HG02973 (cell line): ENCODE data around the gene ZBTB1.
A peak's percentile ranks its signal among the peaks of the same experiment; 100 is the strongest.
"Not testable (repeated sequence)": the region's sequence is repeated elsewhere in the genome, so short reads cannot be mapped to it uniquely, and the experiment has no call there.

Experiments
- ATAC-seq: cut with Tn5 transposase; IDR thresholded peaks from one replicate; pipeline ENCODE4 v1.9.1; 2021; ENCODE audit warnings: moderate library complexity; ENCODE audit not compliant: unreplicated experiment

The ZBTB1 gene

DNA sequence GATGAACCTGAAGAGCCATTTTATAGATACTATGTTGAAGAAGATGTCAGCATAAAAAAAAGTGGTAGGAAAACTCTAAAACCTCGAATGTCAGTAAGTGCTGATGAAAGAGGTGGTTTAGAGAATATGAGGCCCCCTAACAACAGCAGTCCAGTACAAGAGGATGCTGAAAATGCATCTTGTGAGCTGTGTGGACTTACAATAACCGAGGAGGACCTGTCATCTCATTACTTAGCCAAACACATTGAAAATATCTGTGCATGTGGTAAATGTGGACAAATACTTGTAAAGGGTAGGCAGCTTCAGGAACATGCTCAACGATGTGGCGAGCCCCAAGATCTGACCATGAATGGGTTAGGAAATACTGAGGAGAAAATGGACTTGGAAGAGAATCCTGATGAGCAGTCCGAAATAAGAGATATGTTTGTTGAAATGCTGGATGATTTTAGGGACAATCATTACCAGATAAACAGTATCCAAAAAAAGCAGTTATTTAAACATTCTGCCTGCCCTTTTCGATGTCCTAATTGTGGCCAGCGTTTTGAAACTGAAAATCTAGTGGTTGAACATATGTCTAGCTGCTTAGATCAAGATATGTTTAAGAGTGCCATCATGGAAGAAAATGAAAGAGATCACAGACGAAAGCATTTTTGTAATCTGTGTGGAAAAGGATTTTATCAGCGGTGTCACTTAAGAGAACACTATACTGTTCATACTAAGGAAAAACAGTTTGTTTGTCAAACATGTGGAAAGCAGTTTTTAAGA is 18.2 kb downstream of the ZBTB1 start:
- no peak for ATAC-seq

DNA sequence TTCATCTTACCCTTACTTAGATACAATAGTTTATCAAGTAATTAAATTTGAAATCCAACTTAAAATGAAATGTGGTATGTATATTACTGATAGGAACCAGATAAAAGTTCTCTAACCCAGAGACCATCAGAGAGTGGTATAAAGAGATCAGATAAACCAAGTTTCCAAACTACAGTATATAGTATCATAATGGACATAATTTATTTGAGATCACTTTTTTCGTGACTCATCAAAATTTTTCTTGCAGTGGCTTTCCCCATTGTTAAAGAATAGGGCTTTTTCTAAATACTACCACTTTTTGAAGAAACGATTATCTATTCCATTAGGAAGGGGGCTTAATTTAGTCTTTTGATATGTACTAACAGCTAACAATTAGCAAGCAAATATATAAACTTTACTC is 20.8 kb downstream of the ZBTB1 start:
- ATAC-seq = no peak

DNA sequence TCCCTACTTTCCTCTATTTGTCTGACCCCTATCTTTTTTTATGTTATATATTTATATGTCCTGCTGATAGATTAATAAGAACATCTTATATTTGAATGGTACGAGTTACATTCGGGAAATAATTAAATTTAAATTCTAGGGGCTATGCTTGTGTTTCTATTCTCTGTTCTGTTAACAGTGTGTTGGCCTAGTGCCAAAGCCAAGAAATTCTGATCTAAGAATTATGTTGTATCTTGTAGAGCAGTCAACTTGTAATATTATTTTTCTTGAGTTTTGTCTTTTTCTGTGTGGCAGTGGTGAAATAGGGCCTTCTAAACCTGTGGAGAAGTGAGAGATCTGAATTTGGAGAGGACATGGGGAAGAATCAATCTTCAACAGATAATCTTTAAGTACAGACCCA is 27.0 kb downstream of the ZBTB1 start:
- no peak for ATAC-seq

DNA sequence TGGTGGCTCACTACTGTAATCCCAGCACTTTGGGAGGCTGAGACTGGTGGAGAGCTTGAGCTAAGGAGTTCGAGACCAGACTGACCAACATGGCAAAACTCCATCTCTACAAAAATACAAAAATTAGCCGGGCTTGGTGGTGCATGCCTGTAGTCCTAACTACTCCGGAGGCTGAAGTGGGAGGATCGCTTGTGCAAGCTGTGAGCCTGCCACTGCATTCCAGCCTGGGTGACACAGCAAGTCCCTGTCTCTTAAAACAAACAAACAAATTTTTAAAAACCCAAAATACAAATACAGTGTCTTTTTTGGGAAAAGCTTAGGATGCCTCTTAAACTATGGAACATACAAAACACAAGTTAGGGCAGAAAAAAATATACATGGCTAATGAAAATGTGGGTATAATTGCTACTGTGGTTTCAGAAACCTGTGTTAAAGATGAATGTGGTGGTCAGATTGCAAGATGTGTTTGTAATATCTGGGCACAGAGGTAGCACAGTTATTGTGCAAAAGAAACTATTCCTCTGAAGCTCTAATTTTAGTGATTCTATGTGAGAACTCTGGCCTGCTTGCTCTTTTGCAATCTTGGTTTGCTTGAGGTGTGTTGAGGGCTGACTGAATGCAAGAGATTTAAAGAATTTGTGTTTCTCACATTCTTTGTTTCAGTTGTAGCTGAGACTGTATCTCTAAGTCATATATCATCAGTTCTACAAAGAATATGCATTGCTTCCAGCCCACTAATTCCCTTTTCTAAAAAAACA is 32.1 kb downstream of the ZBTB1 start:
- ATAC-seq = no peak

DNA sequence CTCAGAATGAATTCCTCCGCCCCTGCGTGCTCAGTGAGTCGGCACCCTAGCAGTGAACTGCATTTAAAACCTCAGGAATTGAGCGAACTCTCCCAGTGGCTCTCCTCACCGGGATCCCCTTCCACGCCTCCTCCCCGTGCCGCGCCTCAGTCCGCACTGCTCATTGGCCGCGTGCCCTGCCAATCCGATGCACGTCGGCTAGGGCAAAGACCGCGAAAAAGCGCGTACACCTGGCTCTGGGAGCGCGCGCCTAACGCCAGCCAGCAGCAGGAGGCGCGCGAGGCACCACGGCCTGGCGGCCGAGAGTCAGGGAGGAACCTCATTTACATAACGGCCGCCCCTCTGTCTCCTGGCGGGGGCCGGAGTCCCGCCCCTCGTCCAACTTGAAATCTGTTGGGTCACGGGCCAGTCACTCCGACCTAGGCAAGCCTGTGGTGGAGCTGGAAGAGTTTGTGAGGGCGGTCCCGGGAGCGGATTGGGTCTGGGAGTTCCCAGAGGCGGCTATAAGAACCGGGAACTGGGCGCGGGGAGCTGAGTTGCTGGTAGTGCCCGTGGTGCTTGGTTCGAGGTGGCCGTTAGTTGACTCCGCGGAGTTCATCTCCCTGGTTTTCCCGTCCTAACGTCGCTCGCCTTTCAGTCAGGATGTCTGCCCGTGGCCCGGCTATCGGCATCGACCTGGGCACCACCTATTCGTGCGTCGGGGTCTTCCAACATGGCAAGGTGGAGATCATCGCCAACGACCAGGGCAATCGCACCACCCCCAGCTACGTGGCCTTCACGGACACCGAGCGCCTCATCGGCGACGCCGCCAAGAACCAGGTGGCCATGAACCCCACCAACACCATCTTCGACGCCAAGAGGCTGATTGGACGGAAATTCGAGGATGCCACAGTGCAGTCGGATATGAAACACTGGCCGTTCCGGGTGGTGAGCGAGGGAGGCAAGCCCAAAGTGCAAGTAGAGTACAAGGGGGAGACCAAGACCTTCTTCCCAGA is 35.9 kb downstream of the ZBTB1 start, which contains the start of gene HSPA2:
HSPA2 (plus strand) TSS at position 534 of the 995 bp plus-strand sequence; CDS start at position 643, 109 bp downstream.
- ATAC-seq = peak; percentile 92

DNA sequence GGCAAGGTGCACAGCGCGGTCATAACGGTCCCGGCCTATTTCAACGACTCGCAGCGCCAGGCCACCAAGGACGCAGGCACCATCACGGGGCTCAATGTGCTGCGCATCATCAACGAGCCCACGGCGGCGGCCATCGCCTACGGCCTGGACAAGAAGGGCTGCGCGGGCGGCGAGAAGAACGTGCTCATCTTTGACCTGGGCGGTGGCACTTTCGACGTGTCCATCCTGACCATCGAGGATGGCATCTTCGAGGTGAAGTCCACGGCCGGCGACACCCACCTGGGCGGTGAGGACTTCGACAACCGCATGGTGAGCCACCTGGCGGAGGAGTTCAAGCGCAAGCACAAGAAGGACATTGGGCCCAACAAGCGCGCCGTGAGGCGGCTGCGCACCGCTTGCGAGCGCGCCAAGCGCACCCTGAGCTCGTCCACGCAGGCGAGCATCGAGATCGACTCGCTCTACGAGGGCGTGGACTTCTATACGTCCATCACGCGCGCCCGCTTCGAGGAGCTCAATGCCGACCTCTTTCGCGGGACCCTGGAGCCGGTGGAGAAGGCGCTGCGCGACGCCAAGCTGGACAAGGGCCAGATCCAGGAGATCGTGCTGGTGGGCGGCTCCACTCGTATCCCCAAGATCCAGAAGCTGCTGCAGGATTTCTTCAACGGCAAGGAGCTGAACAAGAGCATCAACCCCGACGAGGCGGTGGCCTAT is 36.8 kb downstream of the ZBTB1 start:
- no peak for ATAC-seq

DNA sequence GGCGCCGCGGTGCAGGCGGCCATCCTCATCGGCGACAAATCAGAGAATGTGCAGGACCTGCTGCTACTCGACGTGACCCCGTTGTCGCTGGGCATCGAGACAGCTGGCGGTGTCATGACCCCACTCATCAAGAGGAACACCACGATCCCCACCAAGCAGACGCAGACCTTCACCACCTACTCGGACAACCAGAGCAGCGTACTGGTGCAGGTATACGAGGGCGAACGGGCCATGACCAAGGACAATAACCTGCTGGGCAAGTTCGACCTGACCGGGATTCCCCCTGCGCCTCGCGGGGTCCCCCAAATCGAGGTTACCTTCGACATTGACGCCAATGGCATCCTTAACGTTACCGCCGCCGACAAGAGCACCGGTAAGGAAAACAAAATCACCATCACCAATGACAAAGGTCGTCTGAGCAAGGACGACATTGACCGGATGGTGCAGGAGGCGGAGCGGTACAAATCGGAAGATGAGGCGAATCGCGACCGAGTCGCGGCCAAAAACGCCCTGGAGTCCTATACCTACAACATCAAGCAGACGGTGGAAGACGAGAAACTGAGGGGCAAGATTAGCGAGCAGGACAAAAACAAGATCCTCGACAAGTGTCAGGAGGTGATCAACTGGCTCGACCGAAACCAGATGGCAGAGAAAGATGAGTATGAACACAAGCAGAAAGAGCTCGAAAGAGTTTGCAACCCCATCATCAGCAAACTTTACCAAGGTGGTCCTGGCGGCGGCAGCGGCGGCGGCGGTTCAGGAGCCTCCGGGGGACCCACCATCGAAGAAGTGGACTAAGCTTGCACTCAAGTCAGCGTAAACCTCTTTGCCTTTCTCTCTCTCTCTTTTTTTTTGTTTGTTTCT is 37.6 kb downstream of the ZBTB1 start:
- no peak for ATAC-seq

DNA sequence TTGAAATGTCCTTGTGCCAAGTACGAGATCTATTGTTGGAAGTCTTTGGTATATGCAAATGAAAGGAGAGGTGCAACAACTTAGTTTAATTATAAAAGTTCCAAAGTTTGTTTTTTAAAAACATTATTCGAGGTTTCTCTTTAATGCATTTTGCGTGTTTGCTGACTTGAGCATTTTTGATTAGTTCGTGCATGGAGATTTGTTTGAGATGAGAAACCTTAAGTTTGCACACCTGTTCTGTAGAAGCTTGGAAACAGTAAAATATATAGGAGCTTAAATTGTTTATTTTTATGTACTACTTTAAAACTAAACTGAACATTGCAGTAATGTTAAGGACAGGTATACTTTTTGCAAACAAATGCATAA is 38.2 kb downstream of the ZBTB1 start:
- no peak for ATAC-seq

DNA sequence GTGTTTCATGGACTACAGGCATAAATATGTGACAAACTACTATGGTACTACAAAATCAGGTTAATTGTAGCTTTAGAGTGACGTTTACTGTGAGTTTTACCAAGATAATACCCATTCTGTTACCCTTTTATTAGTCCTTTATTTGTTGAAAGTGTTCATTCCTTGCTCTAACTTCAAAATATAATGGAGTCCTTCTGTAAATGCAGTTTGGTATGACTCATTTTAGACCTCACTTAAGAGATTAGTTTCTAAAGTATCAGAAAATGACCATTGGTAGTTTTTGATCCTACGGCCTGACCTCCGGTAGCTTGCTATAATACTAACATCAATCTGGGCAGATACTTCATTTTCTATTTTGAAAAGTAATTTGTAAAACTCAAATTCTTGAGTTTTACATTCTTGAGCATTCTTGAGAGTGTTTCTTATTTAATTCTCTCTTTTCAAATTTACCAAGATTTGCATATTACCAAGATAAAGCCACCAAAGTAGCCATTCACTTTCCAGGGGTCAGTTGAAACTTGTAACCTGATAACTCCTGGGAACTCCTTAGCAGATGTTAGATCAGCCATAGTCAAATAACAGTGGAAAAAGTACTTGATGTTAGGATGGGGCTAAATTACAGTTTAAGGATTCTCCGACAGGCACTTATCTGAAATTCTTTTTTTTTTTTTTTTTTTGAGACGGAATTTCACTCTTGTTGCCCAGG is 40.2 kb downstream of the ZBTB1 start:
- no peak for ATAC-seq

DNA sequence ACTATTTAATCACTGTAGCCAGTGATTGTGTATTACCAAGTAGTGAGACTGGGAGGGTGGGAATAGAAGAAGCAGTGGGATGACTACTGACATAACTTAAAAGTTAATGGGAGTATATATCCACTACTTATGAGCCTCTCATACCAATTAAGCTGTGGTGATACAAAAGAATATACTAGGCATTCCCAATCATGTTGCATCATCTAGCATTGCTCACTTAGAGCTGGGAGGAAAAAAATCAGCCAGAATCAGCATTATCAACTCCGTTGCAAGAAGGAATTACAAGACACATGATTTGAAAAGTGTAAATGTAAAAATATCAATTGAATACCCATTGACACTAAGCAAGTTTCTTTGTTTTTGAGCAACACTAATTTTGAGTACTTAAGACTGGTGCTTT is 44.4 kb downstream of the ZBTB1 start:
- ATAC-seq = no peak

DNA sequence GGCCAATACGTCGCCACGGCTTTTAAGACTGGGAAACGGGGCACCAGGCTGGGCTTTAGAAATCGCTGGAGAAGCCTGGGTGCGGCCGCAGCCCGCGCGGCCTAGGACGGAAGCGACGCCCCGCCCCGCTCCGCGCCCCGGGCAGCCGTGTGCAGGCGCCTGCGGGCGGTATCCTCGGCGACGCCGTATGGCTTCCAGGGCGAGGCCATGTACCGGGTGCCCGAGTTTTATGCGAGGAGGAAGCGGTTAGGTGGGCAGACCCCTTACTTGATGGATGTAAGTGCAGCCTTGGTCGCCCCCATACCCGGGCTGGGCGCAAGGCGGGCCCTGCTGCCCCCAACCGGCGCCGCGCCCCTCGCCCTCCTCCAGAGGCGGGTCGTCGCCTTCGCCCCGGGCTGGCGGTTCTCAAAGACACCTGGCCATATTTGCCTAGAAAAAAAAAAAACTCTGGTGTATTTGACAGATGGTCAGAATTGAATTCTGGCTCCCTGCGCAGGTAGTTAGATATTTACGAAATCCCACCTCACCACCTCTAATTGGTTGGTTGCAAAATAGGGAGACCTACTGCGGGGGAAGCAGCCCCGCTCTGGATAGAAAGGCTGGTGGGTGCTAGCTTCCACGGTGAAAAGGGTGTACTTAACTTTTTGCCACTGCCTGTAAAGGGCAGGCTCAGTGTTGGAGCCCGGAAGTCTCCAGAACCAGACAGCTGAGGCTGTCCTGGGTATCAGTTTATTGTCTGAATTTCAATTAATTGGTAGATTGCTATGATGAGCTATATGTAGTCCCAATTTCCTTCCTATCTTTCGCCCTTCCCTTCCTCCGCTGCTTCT is 45.4 kb downstream of the ZBTB1 start, which contains the start of gene PPP1R36:
PPP1R36 (plus strand) TSS at position 171 of the 830 bp plus-strand sequence; CDS start at position 208, 37 bp downstream.
- ATAC-seq = no peak

DNA sequence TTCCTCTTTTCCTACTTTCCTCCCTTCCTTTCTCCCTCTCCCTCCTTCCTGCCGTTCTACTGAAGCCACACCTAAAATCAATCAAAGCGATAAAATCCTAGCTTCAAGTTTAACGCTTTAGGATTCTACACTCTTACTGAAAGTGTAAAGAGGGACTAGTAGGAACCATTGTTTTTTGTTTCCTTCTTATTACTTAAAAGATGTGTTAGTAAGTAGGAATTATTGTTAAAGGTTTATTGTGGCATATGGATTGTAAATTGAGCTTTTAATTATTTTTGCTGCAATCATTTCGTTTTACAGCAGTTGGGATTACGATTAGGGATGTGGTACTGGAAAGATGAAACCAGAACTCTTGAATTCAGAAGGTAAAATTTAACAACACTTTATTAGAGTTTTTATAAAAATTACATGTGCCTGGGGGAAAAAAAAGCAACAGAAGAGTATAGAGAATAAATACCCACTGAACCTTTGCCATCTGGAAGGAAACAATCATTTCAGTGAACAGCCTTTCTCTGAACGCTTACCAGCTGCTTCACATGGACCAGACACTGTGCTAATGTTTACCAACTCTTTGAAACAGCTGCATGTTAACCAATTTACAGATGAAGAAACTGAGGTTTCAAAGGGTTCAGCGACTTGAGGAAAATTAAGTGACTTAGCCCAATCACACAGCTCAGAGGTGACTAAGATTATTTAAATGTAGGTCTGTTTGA is 46.2 kb downstream of the ZBTB1 start:
- ATAC-seq = no peak

DNA sequence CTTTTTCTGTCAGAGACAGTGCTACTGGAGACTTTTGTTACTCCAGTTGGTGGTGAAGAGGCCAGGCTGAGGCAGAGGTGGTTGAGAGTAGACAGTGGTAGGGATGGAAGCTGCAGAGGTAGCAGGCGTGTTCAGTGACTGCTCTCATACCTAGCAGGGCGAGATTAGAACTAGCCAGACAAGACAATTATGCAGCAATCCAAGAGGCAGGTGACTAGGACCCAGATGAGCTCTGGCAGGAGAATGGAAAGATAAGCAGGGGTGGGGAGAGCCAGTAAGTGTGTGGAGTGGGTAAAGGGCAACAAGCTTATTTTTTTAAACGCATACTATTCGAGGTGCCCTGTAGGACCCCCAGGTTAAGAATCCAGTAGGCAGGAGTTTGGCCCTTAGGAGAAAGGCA is 50.0 kb downstream of the ZBTB1 start:
- no peak for ATAC-seq

DNA sequence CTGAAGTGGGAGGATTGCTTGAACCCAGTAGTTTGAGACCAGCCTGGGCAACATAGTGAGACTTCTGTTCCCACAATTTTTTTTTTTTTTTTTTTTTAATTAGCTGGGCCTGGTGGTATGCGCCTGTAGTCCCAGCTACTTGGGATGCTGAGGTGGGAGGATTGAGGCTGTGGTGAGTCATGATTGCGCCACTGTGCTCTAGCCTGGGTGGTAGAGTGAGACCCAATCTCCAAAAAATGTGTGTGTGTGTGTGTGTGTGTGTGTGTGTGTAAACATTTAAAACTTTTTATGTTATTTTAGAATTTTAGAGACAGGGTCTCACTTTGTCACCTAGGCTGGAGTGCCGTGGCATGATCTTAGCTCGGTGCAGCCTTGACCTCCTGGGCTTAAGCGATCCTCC is 52.0 kb downstream of the ZBTB1 start:
- ATAC-seq = no peak

DNA sequence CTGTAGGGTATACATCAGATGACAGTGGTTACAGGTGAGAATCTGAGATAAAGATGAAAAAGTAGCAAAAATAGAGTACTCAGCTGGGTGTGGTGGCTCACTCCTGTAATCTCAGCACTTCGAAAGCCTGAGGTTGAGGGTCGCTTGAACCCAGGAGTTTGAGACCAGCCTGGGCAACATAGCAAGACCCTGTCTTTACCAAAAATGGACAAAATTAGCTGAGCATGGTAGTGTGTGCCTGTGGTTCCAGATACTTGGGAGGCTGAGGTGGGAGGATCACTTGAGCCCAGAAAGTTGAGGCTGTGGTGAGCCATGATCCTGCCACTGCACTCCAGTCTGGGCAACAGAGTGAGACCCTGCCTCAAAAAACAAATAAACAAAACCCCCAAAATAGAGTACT is 53.6 kb downstream of the ZBTB1 start:
- not testable (repeated sequence) for ATAC-seq

DNA sequence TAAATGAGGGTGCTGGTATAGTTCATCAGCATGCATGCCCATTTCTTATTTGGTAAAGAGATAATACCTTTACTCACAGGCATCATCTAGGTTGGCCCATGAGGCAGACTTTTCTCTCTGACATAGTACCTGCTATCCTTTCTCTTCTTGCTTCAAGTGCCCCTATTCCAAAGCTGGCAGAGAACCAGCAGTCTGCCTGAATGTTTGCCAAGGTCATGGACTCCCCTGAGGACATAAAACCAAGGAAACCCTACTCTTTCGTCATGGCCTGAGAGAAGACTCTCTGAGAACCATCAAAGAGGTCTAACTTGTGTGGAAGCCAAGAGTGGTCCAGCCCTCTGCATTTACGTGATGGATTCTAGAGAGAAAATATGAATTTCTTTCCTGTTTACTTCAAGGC is 57.1 kb downstream of the ZBTB1 start:
- no peak for ATAC-seq

DNA sequence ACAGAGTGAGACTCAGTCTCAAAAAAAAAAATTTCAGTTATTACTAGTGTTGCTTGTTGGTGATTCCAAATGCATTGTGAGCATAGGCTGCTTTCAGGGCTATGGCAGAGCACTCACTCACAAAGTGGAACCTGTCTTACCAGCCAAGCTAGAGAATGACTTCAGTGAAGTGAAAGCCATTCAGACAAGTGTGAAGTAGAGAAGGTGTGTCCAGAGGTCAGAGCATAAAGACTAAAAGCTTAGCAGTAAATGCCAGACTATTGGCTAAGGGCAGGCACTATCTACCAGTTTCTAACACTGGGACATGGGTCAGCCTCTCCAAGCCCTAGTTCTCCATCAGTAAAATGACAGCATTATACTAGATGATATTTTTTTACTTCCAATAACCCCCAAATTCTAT is 57.9 kb downstream of the ZBTB1 start:
- no peak for ATAC-seq
